Erythroblast (primary cell): ENCODE measurements around the gene KIRREL3.

Experiments used
- DNase-seq, 2 experiments: peaks; one replicate each; lab custom pipeline; 2025; lab: John Stamatoyannopoulos, UW
- GATA1 ChIP-seq: IDR thresholded peaks from 2 replicates; pipeline ENCODE4 v1.6.1; 2011; ENCODE audit warnings: low read depth, mild to moderate bottlenecking, control low read depth, low read length, moderate library complexity
- POLR2A ChIP-seq: IDR thresholded peaks from 2 replicates; pipeline ENCODE4 v1.6.1; 2011; ENCODE audit warnings: mild to moderate bottlenecking, low read length

KIRREL3 gene

DNA sequence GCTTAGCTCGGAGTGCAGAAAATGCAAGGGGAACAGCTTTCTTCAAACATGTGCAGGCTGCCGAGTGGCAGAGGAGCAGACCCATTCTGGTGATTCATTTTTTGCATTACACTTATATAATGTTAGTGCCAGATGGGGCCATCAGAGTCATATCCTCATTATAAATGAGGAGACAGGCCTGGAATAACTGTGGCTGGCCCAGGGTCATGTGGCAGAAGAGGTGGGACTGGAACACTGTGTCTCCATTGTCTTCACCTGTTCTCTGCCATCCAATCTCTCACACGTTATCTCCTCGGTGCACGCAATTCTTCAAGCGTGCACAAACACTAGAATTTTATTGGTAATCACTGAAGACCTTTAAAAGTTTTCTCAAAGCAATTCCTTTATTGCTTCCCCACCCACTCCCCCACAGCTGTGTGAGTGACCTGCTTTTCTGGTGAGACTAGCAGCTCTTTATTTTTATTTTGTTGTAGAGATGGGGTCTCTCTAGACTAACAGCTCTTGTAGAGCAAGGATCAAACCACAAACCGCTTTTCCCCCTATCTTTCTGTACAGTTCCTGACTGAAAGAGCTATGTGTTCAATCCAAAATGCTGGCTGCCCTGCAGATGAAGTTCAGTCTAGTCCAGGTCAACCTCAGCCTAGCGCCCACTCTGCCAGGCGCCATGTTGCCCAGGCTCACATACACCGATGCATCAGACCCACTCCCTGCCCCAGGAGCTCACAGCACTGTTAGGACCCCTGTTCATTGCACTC is 569.8 kb downstream of the KIRREL3 start:
- DNase-seq = no peak

DNA sequence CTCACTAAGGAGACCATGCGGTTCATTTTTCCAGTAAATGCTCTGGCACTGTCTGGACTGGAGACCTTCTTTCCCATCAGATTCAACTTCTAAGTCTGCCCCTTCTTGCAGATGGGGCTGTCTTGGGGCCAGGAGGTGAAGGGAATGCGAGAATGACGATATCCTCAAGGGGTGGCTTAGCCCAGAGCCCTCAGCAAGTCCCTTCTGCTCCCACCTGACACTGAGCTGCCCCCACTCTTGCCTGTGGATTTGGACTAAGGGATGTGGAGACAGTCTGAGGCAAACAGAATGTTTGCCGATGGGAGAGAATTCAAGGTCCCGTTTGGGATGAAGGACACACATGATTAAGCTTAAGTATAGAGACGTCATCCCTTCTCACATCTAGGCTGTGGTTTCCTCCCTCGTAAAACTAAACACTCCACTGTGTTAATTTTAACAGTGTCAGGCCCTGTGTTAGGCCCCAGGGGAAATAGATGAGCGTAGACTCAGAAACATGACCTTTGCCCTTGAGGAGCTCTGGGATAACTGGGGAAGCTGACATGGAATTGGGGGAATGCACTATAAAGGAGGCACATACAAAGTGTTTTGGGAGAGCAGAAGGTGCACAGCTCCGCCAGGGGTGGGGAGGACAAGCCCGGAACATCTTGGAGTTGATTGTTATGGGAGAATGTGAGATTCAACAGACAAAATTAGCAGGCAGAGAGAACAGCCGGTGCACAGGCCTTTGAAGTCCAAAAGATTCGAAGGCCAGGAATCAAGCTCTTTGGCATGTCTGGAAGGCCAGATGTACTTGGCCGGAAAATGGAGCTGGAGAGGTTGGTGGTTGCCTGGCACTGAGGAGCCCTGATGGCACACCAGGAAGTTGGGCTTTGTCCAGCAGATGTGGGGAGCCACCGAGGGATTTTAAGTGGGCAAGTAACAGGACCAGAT is 573.5 kb downstream of the KIRREL3 start:
- no peak for DNase-seq
- TF ChIP-seq GATA1 (no peak), POLR2A (no peak)

More for the DNA sequence above, 569.8 kb downstream of the KIRREL3 start:
- TF ChIP-seq POLR2A (no peak), GATA1 (no peak)

DNA sequence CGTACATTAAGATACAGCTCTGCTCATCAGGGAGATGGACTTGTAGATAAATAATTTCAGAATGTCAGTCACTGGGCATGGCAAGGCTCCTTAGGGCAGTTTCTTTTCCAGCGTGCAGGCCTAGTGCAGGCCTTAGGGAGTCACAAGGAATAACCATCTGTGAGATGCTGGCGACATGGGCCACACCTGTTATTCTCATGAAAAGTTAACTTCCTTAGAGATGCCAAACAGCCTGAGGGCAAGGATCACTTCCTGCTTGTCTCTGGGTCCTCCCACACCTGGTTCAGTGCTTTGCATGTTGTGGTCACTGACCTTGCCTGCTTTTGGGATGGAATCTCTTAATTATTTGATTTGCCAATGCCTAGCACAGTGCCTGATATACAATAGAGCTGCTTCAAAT is 574.5 kb downstream of the KIRREL3 start:
- TF ChIP-seq POLR2A (no peak), GATA1 (no peak)
- no peak for DNase-seq

DNA sequence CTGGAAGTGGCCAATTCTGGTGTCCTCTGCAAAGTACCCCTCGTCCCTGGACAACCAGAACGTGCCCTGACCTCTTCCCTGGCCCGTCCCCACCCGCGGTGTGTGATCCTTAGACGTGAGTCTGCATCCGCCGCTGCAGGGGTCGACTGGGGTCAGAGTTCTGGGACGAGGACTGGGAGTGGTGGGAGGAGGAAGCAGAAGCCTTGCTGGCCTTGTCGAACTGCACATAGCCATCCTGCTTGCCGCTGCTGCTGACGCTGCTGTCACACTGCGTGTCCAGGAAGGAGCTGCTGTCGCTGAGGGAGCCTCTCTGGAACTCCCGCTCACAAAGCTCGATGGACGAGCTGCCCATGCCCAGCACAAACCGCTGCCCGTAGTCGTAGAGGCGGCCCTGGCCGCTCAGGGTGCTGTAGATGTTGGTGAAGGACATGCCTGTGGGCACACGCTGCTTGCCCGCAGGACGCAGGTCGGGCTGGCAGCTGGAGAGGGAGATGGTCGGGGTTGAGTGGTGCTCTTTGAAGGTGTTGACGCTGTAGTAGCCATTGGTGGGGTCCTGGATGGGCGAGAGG is 576.0 kb downstream of the KIRREL3 start:
- TF ChIP-seq POLR2A = no peak
- no peak for TF ChIP-seq GATA1
- no peak for DNase-seq

DNA sequence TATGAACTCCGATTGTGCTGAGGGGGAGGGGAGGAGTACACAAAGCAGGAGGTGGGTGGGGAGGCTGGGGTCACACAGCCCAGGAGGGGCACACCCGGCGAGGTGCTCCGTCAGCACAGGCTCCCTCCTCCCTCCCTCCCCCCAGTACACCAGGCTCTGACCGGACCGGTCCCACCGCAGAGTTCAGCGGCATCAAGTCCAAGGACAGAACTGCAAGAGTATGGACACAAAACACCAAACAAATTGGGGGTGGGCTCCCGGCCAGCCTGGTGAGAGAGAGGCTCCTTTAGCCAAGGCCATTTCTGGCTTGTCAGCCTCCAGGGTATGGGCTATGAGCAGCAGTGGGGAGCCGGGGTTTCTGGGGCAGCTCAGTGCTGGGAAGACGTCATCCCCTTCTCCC is 576.8 kb downstream of the KIRREL3 start:
- no peak for TF ChIP-seq POLR2A
- TF ChIP-seq GATA1 = no peak
- no peak for DNase-seq

DNA sequence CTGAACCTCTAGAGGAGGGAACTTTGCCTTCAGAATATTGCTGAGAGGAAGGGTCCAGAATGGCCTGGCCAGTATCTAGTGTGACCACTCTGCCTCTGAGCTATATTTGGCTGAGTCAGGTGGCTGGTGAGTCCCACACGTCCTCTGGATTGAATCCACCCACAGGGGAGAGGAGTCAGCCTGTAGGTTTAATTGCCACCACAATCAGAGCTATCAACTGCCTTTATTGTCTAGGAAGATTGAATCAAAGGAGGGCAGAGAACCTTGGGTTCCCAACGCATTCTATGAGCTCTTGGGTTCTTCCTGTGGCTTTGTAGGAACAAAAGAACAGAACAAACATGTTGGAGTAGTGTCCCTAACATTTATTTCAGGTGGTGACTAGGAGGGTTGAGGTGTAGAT is 577.4 kb downstream of the KIRREL3 start:
- DNase-seq = no peak
- TF ChIP-seq POLR2A (no peak), GATA1 (no peak)

DNA sequence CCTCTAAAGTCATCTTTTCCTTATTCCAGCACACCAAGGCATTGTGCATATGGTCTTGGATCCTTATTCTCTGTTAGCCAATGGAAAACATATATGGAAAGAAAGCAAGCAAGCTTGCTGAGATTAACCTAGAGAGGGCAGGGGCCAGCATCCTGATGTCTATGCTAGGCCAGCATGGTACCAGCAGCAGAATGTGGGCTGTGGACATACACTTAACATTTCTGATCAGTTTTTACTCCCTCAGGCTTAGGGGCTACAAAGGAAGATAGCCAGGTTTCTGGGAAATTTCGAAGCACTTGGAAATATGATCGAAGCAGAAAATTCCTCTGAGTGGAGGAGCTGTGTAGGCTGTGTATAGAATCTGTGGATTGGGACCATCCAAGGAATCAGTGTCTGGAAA is 578.1 kb downstream of the KIRREL3 start:
- DNase-seq = no peak
- no peak for TF ChIP-seq POLR2A
- TF ChIP-seq GATA1 = no peak

DNA sequence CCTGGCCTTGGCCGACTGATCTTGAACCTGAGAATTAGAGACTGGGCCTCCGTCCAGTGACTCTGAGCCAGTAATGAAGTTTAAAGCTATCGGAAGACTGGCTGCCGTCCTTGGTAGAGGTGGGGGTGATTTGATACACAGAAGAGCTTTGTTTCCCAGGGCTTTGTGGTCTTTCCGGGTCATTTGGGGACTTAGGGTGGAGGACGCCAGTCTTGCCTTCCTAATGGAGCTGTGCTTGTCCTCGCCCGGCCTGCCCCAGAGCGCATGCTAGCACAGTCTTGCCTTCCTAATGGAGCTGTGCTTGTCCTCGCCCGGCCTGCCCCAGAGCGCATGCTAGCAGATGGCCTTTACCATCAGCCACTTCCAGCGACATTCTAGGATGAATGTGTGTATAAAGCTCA is 579.3 kb downstream of the KIRREL3 start:
- no peak for TF ChIP-seq GATA1
- no peak for TF ChIP-seq POLR2A
- no peak for DNase-seq

DNA sequence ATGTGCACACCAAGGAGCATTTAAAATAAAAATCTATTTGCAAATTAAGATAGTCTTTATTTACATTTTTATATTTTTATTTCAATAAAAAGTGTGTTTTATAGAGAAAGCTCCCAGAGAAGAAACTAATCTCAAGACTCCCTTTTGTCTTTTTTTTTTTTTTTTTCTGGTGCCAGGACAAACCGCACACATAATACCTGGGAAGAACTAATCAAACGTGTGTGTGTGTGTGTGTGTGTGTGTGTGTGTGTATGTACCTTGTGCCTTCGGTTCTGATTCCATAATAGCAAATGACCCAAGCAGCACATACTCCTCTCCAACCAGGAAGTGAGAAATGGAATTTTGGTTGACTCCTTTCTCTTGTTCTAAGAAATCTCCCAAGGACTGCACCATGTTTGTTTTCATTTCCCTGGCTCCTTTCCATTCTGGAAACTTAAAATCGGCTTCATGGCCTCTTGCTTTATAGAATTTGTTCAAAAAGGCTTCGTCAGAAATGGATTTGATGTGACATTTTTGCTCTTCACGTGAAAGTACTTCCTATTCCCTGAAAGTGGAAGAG is 579.8 kb downstream of the KIRREL3 start:
- TF ChIP-seq GATA1 (no peak), POLR2A (no peak)
- peak in 1 of 2 experiments; percentile 38 for DNase-seq

DNA sequence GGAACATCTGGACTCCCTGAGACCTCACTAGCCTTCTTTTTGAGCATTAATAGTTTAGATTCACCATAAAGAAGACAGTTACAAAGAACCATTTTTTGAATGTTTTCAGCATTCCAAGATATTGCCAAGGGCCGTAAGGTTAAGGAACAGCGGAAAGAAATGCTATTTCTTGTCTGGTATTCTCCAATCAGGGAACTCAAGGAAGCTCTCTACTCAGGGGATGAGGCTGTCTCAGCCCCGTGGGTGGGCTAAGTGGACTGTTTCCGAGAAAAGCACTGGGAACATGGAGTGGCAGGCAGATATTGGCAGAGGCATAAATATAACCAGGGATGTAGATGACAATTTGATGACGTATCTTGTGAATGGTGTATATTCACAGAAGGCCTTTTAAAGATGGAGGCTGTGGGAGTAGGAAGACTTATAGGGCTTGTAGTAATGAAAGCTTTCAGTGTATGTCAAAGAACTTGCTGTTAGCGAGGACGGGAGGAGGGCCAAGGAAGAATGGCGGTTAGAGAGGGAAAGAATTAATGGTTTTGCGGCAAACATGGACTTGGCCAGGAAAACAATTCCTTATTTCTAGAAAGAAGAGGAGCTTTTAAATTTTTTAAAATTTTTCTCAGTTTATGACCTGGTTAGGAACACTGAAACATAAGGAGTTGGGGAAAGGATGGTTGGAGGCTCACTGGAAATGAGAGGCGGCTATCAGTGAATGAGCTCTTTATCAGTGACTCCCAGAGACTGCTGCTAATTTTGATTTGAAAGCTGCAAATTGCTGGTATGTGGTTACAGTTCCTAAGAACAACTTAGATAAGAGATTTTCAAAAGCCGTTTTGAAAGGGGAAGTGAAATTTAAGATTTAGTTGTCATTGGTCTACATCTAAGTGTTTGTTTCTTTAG is 580.5 kb downstream of the KIRREL3 start:
- DNase-seq = peak; percentile 88 to 92
- TF ChIP-seq GATA1 (peak; percentile 32), POLR2A (no peak)

DNA sequence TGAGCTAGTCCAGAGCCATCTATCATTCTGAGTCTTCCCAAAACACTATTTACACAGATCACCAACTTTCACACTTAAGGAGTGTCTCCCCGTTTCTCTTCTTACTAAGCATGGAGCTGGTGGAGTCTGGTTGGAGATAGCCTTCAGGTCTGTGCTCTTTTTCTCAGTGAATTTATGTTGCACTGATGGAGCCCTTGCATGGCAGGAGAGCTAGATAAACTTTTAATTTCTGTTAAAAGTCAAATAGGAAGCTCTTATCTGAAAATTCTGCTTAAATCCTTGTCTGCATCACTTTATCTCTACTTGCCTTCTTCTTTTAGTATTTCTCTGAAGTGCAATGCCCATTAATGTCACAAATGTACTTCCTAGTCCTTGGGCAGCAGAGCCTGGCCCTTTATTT is 581.7 kb downstream of the KIRREL3 start:
- TF ChIP-seq GATA1 (no peak), POLR2A (no peak)
- DNase-seq = no peak

DNA sequence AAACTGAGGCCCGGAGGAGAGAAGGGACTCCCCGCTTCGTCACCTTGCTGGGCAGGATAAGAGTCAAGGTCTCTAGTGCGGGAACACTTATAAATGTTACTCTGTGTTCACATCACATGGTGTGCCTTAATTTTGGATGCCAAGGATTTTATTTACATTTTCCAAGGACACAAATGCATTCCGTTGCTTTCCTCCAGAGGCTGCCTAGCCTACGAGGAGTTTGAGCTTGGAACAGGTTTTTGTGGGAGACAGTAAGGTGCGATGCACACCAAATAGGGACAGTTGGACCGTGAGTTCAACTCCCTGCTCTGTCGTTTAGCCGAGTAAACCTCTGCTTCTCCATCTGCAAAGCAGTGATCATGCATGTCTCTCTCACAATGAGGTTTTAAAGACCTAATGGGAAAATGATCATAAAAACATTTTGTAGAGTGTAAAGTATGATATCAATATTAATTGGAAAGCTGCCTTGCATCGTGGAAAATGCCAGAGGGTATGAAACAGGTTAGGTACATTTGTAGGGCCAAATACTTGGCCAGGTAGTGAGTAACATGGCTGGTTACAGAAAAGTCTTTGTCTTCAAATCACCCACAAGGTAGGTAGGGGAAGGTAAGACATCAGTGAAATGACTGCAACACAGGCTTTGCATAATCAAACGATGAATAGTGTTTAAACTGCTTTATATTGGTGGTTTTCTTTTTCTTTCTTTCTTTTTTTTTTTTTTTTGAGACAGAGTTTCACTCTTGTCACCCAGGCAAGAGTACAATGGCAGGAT is 583.3 kb downstream of the KIRREL3 start:
- no peak for DNase-seq
- no peak for TF ChIP-seq POLR2A
- TF ChIP-seq GATA1 = no peak
